ENCODE data around the gene LCE1E.

GRCh38 chr1:152824964-152825363 lies 38.9 kb downstream of the LCE1E start:
- TF ChIP-seq CTCF (IDR thresholded peaks at IDR 0.05) (no peak), EP300 (IDR thresholded peaks at IDR 0.05) (no peak), POLR2A (IDR thresholded peaks at IDR 0.05) (no peak), POLR2AphosphoS5 (IDR thresholded peaks at IDR 0.05) (no peak)
